ENCODE measurements around the gene LCK.

GRCh38 chr1:32247452-32247851 is 3.6 kb upstream of the LCK start:
- TF ChIP-seq CTCF (IDR thresholded peaks at IDR 0.05): no peak
- no peak for TF ChIP-seq POLR2A (IDR thresholded peaks at IDR 0.05)
- no peak for TF ChIP-seq POLR2AphosphoS5 (IDR thresholded peaks at IDR 0.05)
